GM12864 (cell line): ENCODE results near the gene TTC4.
"Not testable (repeated sequence)": the region's sequence is repeated elsewhere in the genome, so short reads cannot be mapped to it uniquely, and the experiment has no call there.

Experiments used
- DNase-seq: peaks from one replicate; pipeline ENCODE4 v3.0.0-alpha.2; 2011; ENCODE audit warnings: low read depth
- H3K4me3 ChIP-seq: 2 replicates; pipeline ENCODE4 v1.5.1; 2011; ENCODE audit warnings: mild to moderate bottlenecking, low read depth, low read length, control low read depth
- CTCF ChIP-seq: IDR thresholded peaks from 2 replicates; pipeline ENCODE4 v1.5.1; 2011; ENCODE audit warnings: low read depth, mild to moderate bottlenecking, moderate library complexity, low read length, control low read depth, inconsistent platforms; ENCODE audit errors: missing control alignments

Gene TTC4

GRCh38 chr1:54766726-54767125, 51.1 kb downstream of the TTC4 start:
- H3K4me3 ChIP-seq: no peak overlapping the region
- no peak for TF ChIP-seq CTCF
- no peak for DNase-seq

GRCh38 chr1:54767526-54767925, 51.9 kb downstream of the TTC4 start:
- no peak for TF ChIP-seq CTCF
- no peak overlapping the region for H3K4me3 ChIP-seq
- DNase-seq: no peak

GRCh38 chr1:54768093-54768492, 52.4 kb downstream of the TTC4 start:
- no peak overlapping the region for H3K4me3 ChIP-seq
- TF ChIP-seq CTCF: no peak
- DNase-seq: no peak

- no peak overlapping the region for H3K4me3 ChIP-seq
- TF ChIP-seq CTCF: no peak
- DNase-seq: no peak
Observed at GRCh38 chr1:54772951-54773350, 57.3 kb downstream of the TTC4 start.

- no peak for DNase-seq
- no peak overlapping the region for H3K4me3 ChIP-seq
- no peak for TF ChIP-seq CTCF
Observed at GRCh38 chr1:54774820-54775498, 59.3 kb downstream of the TTC4 start.

- not testable (repeated sequence) for DNase-seq, H3K4me3 ChIP-seq
Observed at GRCh38 chr1:54775828-54776721, 60.4 kb downstream of the TTC4 start.

GRCh38 chr1:54777011-54777410, 61.4 kb downstream of the TTC4 start:
- H3K4me3 ChIP-seq: no peak overlapping the region
- no peak for TF ChIP-seq CTCF
- no peak for DNase-seq
